Left lung (tissue), 10 donors: Measurements from ENCODE around the gene LPAR3. TPM values are rescaled to one million over a fixed set of nuclear protein-coding genes. Genes with fewer than 3 reads are reported as not detected.

Experiments
- ATAC-seq: fragments of 200-7000 bp; cut with Tn5 transposase; one replicate; pipeline ENCODE4 v1.9.1; 2020; ENCODE audit warnings: moderate library complexity
- DNase-seq, 4 donors: peaks; one replicate each; pipeline ENCODE4 v3.0.0-alpha.2; 2013 to 2020
- H3K27ac ChIP-seq, 2 donors: fragments of 200-600 bp; sonication (generic) in 1 of 2; one replicate each; pipeline versions ENCODE4 v1.5.0 to v1.8.0; 2020 to 2021
- H3K27me3 ChIP-seq, 2 donors: fragments of 200-600 bp; sonication (generic) in 1 of 2; one replicate each; pipeline versions ENCODE4 v1.5.0 to v1.8.0; 2020 to 2021
- H3K36me3 ChIP-seq, 2 donors: fragments of 200-600 bp; sonication (generic) in 1 of 2; one replicate each; pipeline versions ENCODE4 v1.5.0 to v1.8.0; 2020 to 2021
- H3K4me1 ChIP-seq, 2 donors: fragments of 200-600 bp; one replicate each; pipeline ENCODE4 v1.8.0; 2021
- H3K4me3 ChIP-seq, 2 donors: fragments of 200-600 bp; sonication (generic) in 1 of 2; one replicate each; pipeline versions ENCODE4 v1.5.0 to v1.8.0; 2020 to 2021; ENCODE audit warnings: mild to moderate bottlenecking in 1 of 2
- H3K9me3 ChIP-seq, 2 donors: fragments of 200-600 bp; sonication (generic) in 1 of 2; one replicate each; pipeline versions ENCODE4 v1.5.0 to v1.8.0; 2020 to 2021
- CTCF ChIP-seq, 2 donors: fragments of 200-600 bp; sonication (generic) in 1 of 2; IDR thresholded peaks; one replicate each; pipeline versions ENCODE4 v1.5.0 to v1.8.0; 2021; ENCODE audit warnings: antibody characterized with exemption in 2 of 2
- intact Hi-C, 2 donors: fragments of 100-400 bp; cut with DNase I; formaldehyde crosslinking; loops; one replicate each; pipeline versions ENCODE4 v1.11.2 to v1.14.2; 2022
- polyA plus RNA-seq, 6 donors: library from polyadenylated mRNA; unstranded; fragments of 120-200 nt; gene quantifications; one replicate each; pipeline ENCODE4 v1.2.1, GENCODE V29; 2013; ENCODE audit not compliant: insufficient read length in 6 of 6
- total RNA-seq, 2 donors: library from RNA; stranded (reverse); fragmentation: NEBNext Ultra II Directional; extraction: Animal tissue kit (Norgen Biotek cat#: 25700); gene quantifications; one replicate each; pipeline ENCODE4 v1.2.1, GENCODE V29; 2021
- donor health status: DM: no; HTN: yes; CAD: no.
- donor health status: DM: no; HTN: no; CAD: no.

The LPAR3 gene
- total and polyA plus RNA-seq, 8 donors: 0.32 to 3.7 (median 1.7) TPM

GRCh38 chr1:84792421-84792820 is 100.6 kb downstream of the LPAR3 start:
- no peak for TF ChIP-seq CTCF (IDR thresholded peaks at IDR 0.05)

GRCh38 chr1:84789014-84789413 is 104.0 kb downstream of the LPAR3 start:
- intact Hi-C loops: no loop called here
- DNase-seq: no peak
- Histone ChIP-seq H3K27me3 (no peaks in the 10 kb centered on the region), H3K4me3 (no peak overlapping the region), H3K27ac (no peak overlapping the region), H3K9me3 (peaks cover 0 to 13% of the 10 kb centered on the region in 2 donors), H3K36me3 (no peaks in the 10 kb centered on the region), H3K4me1 (no peaks in the 10 kb centered on the region)
- ATAC-seq: no peak
- no peak for TF ChIP-seq CTCF (IDR thresholded peaks at IDR 0.05)

More at GRCh38 chr1:84792421-84792820, 100.6 kb downstream of the LPAR3 start:
- Histone ChIP-seq H3K27ac (no peak overlapping the region), H3K27me3 (no peaks in the 10 kb centered on the region), H3K4me1 (no peaks in the 10 kb centered on the region), H3K4me3 (no peak overlapping the region), H3K9me3 (peaks cover 0 to 13% of the 10 kb centered on the region in 2 donors), H3K36me3 (no peaks in the 10 kb centered on the region)
- intact Hi-C loops: no loop called here
- DNase-seq (no peak), ATAC-seq (no peak)

GRCh38 chr1:84785271-84786036 is 107.6 kb downstream of the LPAR3 start:
- no peak for TF ChIP-seq CTCF (IDR thresholded peaks at IDR 0.05)
- ATAC-seq (no peak), DNase-seq (peak in 2 of 4 donors; percentile 56 to 57)
- peaks cover 0 to 3% of the 10 kb centered on the region in 2 donors for H3K9me3 ChIP-seq
- intact Hi-C loops: no loop called here
- H3K4me3 ChIP-seq: no peak overlapping the region
- peaks cover 0 to 3% of the 10 kb centered on the region in 2 donors for H3K4me1 ChIP-seq
- no peaks in the 10 kb centered on the region for H3K36me3 ChIP-seq
- no peaks in the 10 kb centered on the region for H3K27me3 ChIP-seq
- no peak overlapping the region for H3K27ac ChIP-seq

GRCh38 chr1:84782881-84783280 is 110.1 kb downstream of the LPAR3 start:
- TF ChIP-seq CTCF (IDR thresholded peaks at IDR 0.05): no peak
- intact Hi-C loops: no loop called here

GRCh38 chr1:84781946-84782771 is 110.8 kb downstream of the LPAR3 start:
- intact Hi-C loops: no loop called here
- no peak overlapping the region for H3K27ac ChIP-seq
- TF ChIP-seq CTCF (IDR thresholded peaks at IDR 0.05): peak; percentile 46 to 73
- H3K9me3 ChIP-seq: no peaks in the 10 kb centered on the region
- ATAC-seq: peak; percentile 84
- no peak overlapping the region for H3K4me3 ChIP-seq
- H3K27me3 ChIP-seq: no peaks in the 10 kb centered on the region
- no peaks in the 10 kb centered on the region for H3K36me3 ChIP-seq
- peaks cover 0 to 10% of the 10 kb centered on the region in 2 donors for H3K4me1 ChIP-seq
- peak in 3 of 4 donors; percentile 30 to 87 (median 60) for DNase-seq

More at GRCh38 chr1:84782881-84783280, 110.1 kb downstream of the LPAR3 start:
- Histone ChIP-seq H3K27me3 (no peaks in the 10 kb centered on the region), H3K27ac (no peak overlapping the region), H3K4me1 (peaks cover 0 to 10% of the 10 kb centered on the region in 2 donors), H3K9me3 (peaks cover 0 to 3% of the 10 kb centered on the region in 2 donors), H3K36me3 (no peaks in the 10 kb centered on the region), H3K4me3 (no peak overlapping the region)
- ATAC-seq: no peak
- DNase-seq: no peak
